K562 (cell line): ENCODE measurements around the gene SLC38A7. TPM values are rescaled to one million over a fixed set of nuclear protein-coding genes. Genes with fewer than 3 reads are reported as not detected.

Experiments
- ARID4B ChIP-seq: sonication (generic); formaldehyde crosslinking; IDR thresholded peaks from 2 replicates; pipeline ENCODE4 v1.8.0; 2022; ENCODE audit warnings: mild to moderate bottlenecking, missing genetic modification reagents
- CBFA2T2 ChIP-seq: fragments of 450-650 bp; conservative IDR thresholded peaks from 2 replicates; pipeline ENCODE4 v1.6.1; 2017; ENCODE audit warnings: mild to moderate bottlenecking
- CREM ChIP-seq: IDR thresholded peaks from 2 replicates; pipeline ENCODE4 v1.6.1; 2014; ENCODE audit warnings: antibody characterized with exemption, low read depth
- CTCFL ChIP-seq: IDR thresholded peaks from 2 replicates; pipeline ENCODE4 v1.6.1; 2011; ENCODE audit warnings: borderline replicate concordance, low read depth, mild to moderate bottlenecking, moderate library complexity, low read length; ENCODE audit not compliant: insufficient read depth, poor library complexity, severe bottlenecking
- DIDO1 ChIP-seq: fragments of 450-650 bp; IDR thresholded peaks from 2 replicates; pipeline ENCODE4 v1.6.1; 2016; ENCODE audit warnings: low read depth, missing biosample characterization, missing genetic modification characterization
- DMBX1 ChIP-seq: fragments of 250-450 bp; sonication (Bioruptor Pico); IDR thresholded peaks from 2 replicates; pipeline ENCODE4 v1.8.0; 2022; ENCODE audit warnings: inconsistent platforms, mild to moderate bottlenecking, moderate library complexity, borderline replicate concordance
- E2F6 ChIP-seq, 2 experiments: IDR thresholded peaks; 2 replicates each; pipeline ENCODE4 v1.6.1; 2011; ENCODE audit warnings: borderline replicate concordance in 1 of 2, control low read depth in 1 of 2, low read depth in 1 of 2, low read length in 1 of 2, mild to moderate bottlenecking in 1 of 2, mixed read lengths in 1 of 2, moderate library complexity in 1 of 2; ENCODE audit not compliant: insufficient read depth in 1 of 2, insufficient read length in 1 of 2, poor library complexity in 1 of 2, severe bottlenecking in 1 of 2; ENCODE audit errors: extremely low read depth in 1 of 2
- HDAC2 ChIP-seq: fragments of 450-650 bp; IDR thresholded peaks from 2 replicates; pipeline ENCODE4 v1.6.1; 2016; ENCODE audit warnings: mild to moderate bottlenecking
- MYNN ChIP-seq, 2 experiments: sonication (generic); formaldehyde crosslinking in 1 of 2; IDR thresholded peaks; 2 replicates each; pipeline versions ENCODE4 v1.5.0 to v1.6.1; 2016 to 2020; ENCODE audit warnings: antibody characterized with exemption in 1 of 2, missing genetic modification reagents in 1 of 2
- RAD51 ChIP-seq: fragments of 450-650 bp; IDR thresholded peaks from 2 replicates; pipeline ENCODE4 v1.7.1; 2016; ENCODE audit warnings: low read depth, mild to moderate bottlenecking, borderline replicate concordance
- RCOR1 ChIP-seq, 2 experiments: IDR thresholded peaks; 2 replicates each; pipeline ENCODE4 v1.6.1; 2012; ENCODE audit warnings: low read depth in 2 of 2, low read length in 2 of 2, borderline replicate concordance in 1 of 2, improper control_type of control experiment in 1 of 2
- SIN3A ChIP-seq, 2 experiments: fragments of 150-350 bp in 1 of 2; IDR thresholded peaks; 2 replicates each; pipeline ENCODE4 v1.6.1; 2011 to 2016; ENCODE audit warnings: borderline replicate concordance in 2 of 2, low read depth in 2 of 2, low read length in 2 of 2, mild to moderate bottlenecking in 2 of 2, moderate library complexity in 2 of 2; ENCODE audit not compliant: control insufficient read depth in 1 of 2
- ZNF395 ChIP-seq: fragments of 200-800 bp; sonication (Bioruptor generic); IDR thresholded peaks from 2 replicates; pipeline ENCODE4 v1.6.1; 2017; ENCODE audit warnings: missing genetic modification characterization, missing compliant biosample characterization
- ZNF408 ChIP-seq: fragments of 250-450 bp; sonication (Bioruptor Pico); IDR thresholded peaks from 2 replicates; pipeline ENCODE4 v1.4.0; 2020; ENCODE audit warnings: low read depth, mild to moderate bottlenecking, moderate library complexity
- polyA plus RNA-seq, 8 experiments: library from polyadenylated mRNA; depleted of rRNA in 4 of 8; stranded (reverse) in 5 of 8; unstranded in 3 of 8; fragments of >200 nt; fragmentation: Nextera tagmentation in 2 of 8; fragmentation: Illumina TruSeq in 1 of 8; extraction: Ambion mirVana in 2 of 8; extraction: Trizol in 1 of 8; gene quantifications; 2 replicates each; pipeline versions ENCODE4 v1.2.1 to v1.2.3, GENCODE V29; 2011 to 2014; ENCODE audit warnings: inconsistent platforms in 1 of 8, missing spikeins in 1 of 8
- total RNA-seq, 7 experiments: library from RNA; depleted of rRNA in 6 of 7; stranded (reverse); fragments of >200 nt in 6 of 7; fragmentation: Illumina TruSeq in 2 of 7; extraction: Trizol in 2 of 7; gene quantifications; 2 replicates each; pipeline versions ENCODE4 v1.2.1 to v1.2.3, GENCODE V29; 2011 to 2021; ENCODE audit warnings: low replicate concordance in 1 of 7

The SLC38A7 gene
- total and polyA plus RNA-seq, 9 of the 15 experiments (the other 6 are each of a cell fraction or from before 2014, with no cell fraction given): 2.7 to 12.2 (median 6.5) TPM

GRCh38 chr16:58684354-58685083, at the start of gene SLC38A7 (continued):
- TF ChIP-seq ARID4B (CRISPR knock-in tag) (peak; percentile 93), CBFA2T2 (peak; percentile 96), DIDO1 (peak; percentile 58; the same call in 1 of the 2 replicates), DMBX1 (CRISPR knock-in tag) (0 out of 2 replicates have a peak, but pooled peaks have one; percentile 49), HDAC2 (peak; percentile 79; the same call in 1 of the 2 replicates), MYNN (IDR thresholded peaks at IDR 0.05) (no peak), MYNN (CRISPR knock-in tag; IDR thresholded peaks at IDR 0.05) (no peak), SIN3A (IDR thresholded peaks at IDR 0.05; ENCODE audit: borderline replicate concordance in 2 of 2, control insufficient read depth in 1 of 2, low read depth in 2 of 2, low read length in 2 of 2) (peak; percentile 95 to 99; a peak in 3 of 4 replicates), RCOR1 (IDR thresholded peaks at IDR 0.05; ENCODE audit: borderline replicate concordance in 1 of 2, low read depth in 2 of 2, low read length in 2 of 2) (0 out of 4 replicates have a peak, but pooled peaks of 1 of the 2 experiments have one; percentile 64), CREM (peak; percentile 82), E2F6 (IDR thresholded peaks at IDR 0.05; ENCODE audit: borderline replicate concordance in 1 of 2, extremely low read depth in 1 of 2, insufficient read depth in 1 of 2, insufficient read length in 1 of 2, low read depth in 1 of 2, low read length in 1 of 2, poor library complexity in 1 of 2, severe bottlenecking in 1 of 2) (peak; percentile 41 to 64), RAD51 (peak; percentile 99), ZNF395 (CRISPR knock-in tag) (peak; percentile 79; the same call in 1 of the 2 replicates), CTCFL (peak; percentile 46), ZNF408 (CRISPR knock-in tag) (no peak)
